ENCODE results near the gene KRT35. TPM values are rescaled to one million over a fixed set of nuclear protein-coding genes. Genes with fewer than 3 reads are reported as not detected.

KRT35 gene
- total and polyA plus RNA-seq, 2 donors = 0.05 to 0.21 TPM

GRCh38 chr17:41483991-41484826 is 3.3 kb upstream of the KRT35 start:
- 89% methylated on average over 7 of the region's 7 CpGs for WGBS
- H3K36me3 ChIP-seq (ENCODE audit: control insufficient read depth in 2 of 2, insufficient read depth in 2 of 2, low read length in 1 of 2) = no peaks in the 10 kb centered on the region
- no peaks in the 10 kb centered on the region for H3K27me3 ChIP-seq (ENCODE audit: control insufficient read depth in 2 of 2, insufficient read depth in 1 of 2, low read length in 1 of 2)
- H3K4me3 ChIP-seq (ENCODE audit: low read length in 2 of 2) = no peak overlapping the region
- H3K4me1 ChIP-seq (ENCODE audit: control insufficient read depth in 2 of 2, insufficient read depth in 2 of 2, low read length in 2 of 2) = no peaks in the 10 kb centered on the region
- no peaks in the 10 kb centered on the region for H3K9me3 ChIP-seq (ENCODE audit: control insufficient read depth in 2 of 2, insufficient read depth in 1 of 2, low read length in 1 of 2)
- no peak for DNase-seq (ENCODE audit: low read depth in 6 of 9, low spot score in 9 of 9)
- no peak overlapping the region for H3K27ac ChIP-seq (ENCODE audit: low read depth in 1 of 2, low read length in 1 of 2)

- Histone ChIP-seq H3K27me3 (ENCODE audit: control insufficient read depth in 2 of 2, insufficient read depth in 1 of 2, low read length in 1 of 2) (no peaks in the 10 kb centered on the region), H3K9me3 (ENCODE audit: control insufficient read depth in 2 of 2, insufficient read depth in 1 of 2, low read length in 1 of 2) (no peaks in the 10 kb centered on the region), H3K27ac (ENCODE audit: low read depth in 1 of 2, low read length in 1 of 2) (no peak overlapping the region), H3K4me1 (ENCODE audit: control insufficient read depth in 2 of 2, insufficient read depth in 2 of 2, low read length in 2 of 2) (no peaks in the 10 kb centered on the region), H3K36me3 (ENCODE audit: control insufficient read depth in 2 of 2, insufficient read depth in 2 of 2, low read length in 1 of 2) (no peaks in the 10 kb centered on the region), H3K4me3 (ENCODE audit: low read length in 2 of 2) (no peak overlapping the region)
- 95% methylated on average over 9 of the region's 9 CpGs for WGBS
- DNase-seq (ENCODE audit: low read depth in 6 of 9, low spot score in 9 of 9) = no peak
Measured at GRCh38 chr17:41483531-41483930, 2.6 kb upstream of the KRT35 start.

- WGBS = 97% methylated on average over 10 of the region's 10 CpGs
- Histone ChIP-seq H3K27me3 (ENCODE audit: control insufficient read depth in 2 of 2, insufficient read depth in 1 of 2, low read length in 1 of 2) (no peaks in the 10 kb centered on the region), H3K36me3 (ENCODE audit: control insufficient read depth in 2 of 2, insufficient read depth in 2 of 2, low read length in 1 of 2) (no peaks in the 10 kb centered on the region), H3K9me3 (ENCODE audit: control insufficient read depth in 2 of 2, insufficient read depth in 1 of 2, low read length in 1 of 2) (no peaks in the 10 kb centered on the region), H3K27ac (ENCODE audit: low read depth in 1 of 2, low read length in 1 of 2) (no peak overlapping the region), H3K4me3 (ENCODE audit: low read length in 2 of 2) (no peak overlapping the region), H3K4me1 (ENCODE audit: control insufficient read depth in 2 of 2, insufficient read depth in 2 of 2, low read length in 2 of 2) (no peaks in the 10 kb centered on the region)
- no peak for DNase-seq (ENCODE audit: low read depth in 6 of 9, low spot score in 9 of 9)
Measured at GRCh38 chr17:41480581-41480980, 370 bp downstream of the KRT35 start.

GRCh38 chr17:41480136-41480535 is 815 bp downstream of the KRT35 start:
- no peaks in the 10 kb centered on the region for H3K27me3 ChIP-seq (ENCODE audit: control insufficient read depth in 2 of 2, insufficient read depth in 1 of 2, low read length in 1 of 2)
- WGBS = 45% methylated on average over 2 of the region's 2 CpGs
- no peaks in the 10 kb centered on the region for H3K4me1 ChIP-seq (ENCODE audit: control insufficient read depth in 2 of 2, insufficient read depth in 2 of 2, low read length in 2 of 2)
- no peak overlapping the region for H3K4me3 ChIP-seq (ENCODE audit: low read length in 2 of 2)
- DNase-seq (ENCODE audit: low read depth in 6 of 9, low spot score in 9 of 9) = no peak
- no peaks in the 10 kb centered on the region for H3K9me3 ChIP-seq (ENCODE audit: control insufficient read depth in 2 of 2, insufficient read depth in 1 of 2, low read length in 1 of 2)
- no peak overlapping the region for H3K27ac ChIP-seq (ENCODE audit: low read depth in 1 of 2, low read length in 1 of 2)
- H3K36me3 ChIP-seq (ENCODE audit: control insufficient read depth in 2 of 2, insufficient read depth in 2 of 2, low read length in 1 of 2) = no peaks in the 10 kb centered on the region

GRCh38 chr17:41478237-41478636 is 2.7 kb downstream of the KRT35 start:
- H3K27me3 ChIP-seq (ENCODE audit: control insufficient read depth in 2 of 2, insufficient read depth in 1 of 2, low read length in 1 of 2) = peaks cover 0 to 2% of the 10 kb centered on the region in 2 donors
- no peak overlapping the region for H3K4me3 ChIP-seq (ENCODE audit: low read length in 2 of 2)
- no peaks in the 10 kb centered on the region for H3K4me1 ChIP-seq (ENCODE audit: control insufficient read depth in 2 of 2, insufficient read depth in 2 of 2, low read length in 2 of 2)
- no peak for DNase-seq (ENCODE audit: low read depth in 6 of 9, low spot score in 9 of 9)
- WGBS = 96% methylated on average over 8 of the region's 8 CpGs
- H3K36me3 ChIP-seq (ENCODE audit: control insufficient read depth in 2 of 2, insufficient read depth in 2 of 2, low read length in 1 of 2) = no peaks in the 10 kb centered on the region
- H3K27ac ChIP-seq (ENCODE audit: low read depth in 1 of 2, low read length in 1 of 2) = no peak overlapping the region
- no peaks in the 10 kb centered on the region for H3K9me3 ChIP-seq (ENCODE audit: control insufficient read depth in 2 of 2, insufficient read depth in 1 of 2, low read length in 1 of 2)

GRCh38 chr17:41476866-41477815 is 3.8 kb downstream of the KRT35 start:
- 95% methylated on average over 22 of the region's 22 CpGs for WGBS
- DNase-seq (ENCODE audit: low read depth in 6 of 9, low spot score in 9 of 9) = no peak
- no peak overlapping the region for H3K27ac ChIP-seq (ENCODE audit: low read depth in 1 of 2, low read length in 1 of 2)

GRCh38 chr17:41475421-41475820 is 5.5 kb downstream of the KRT35 start:
- Histone ChIP-seq H3K27ac (ENCODE audit: low read depth in 1 of 2, low read length in 1 of 2) (no peak overlapping the region), H3K27me3 (ENCODE audit: control insufficient read depth in 2 of 2, insufficient read depth in 1 of 2, low read length in 1 of 2) (peaks cover 0 to 2% of the 10 kb centered on the region in 2 donors), H3K4me1 (ENCODE audit: control insufficient read depth in 2 of 2, insufficient read depth in 2 of 2, low read length in 2 of 2) (no peaks in the 10 kb centered on the region), H3K4me3 (ENCODE audit: low read length in 2 of 2) (no peak overlapping the region), H3K36me3 (ENCODE audit: control insufficient read depth in 2 of 2, insufficient read depth in 2 of 2, low read length in 1 of 2) (no peaks in the 10 kb centered on the region), H3K9me3 (ENCODE audit: control insufficient read depth in 2 of 2, insufficient read depth in 1 of 2, low read length in 1 of 2) (no peaks in the 10 kb centered on the region)
- DNase-seq (ENCODE audit: low read depth in 6 of 9, low spot score in 9 of 9) = no peak
- WGBS = over 99% methylated on average over 4 of the region's 4 CpGs

More at GRCh38 chr17:41476866-41477815, 3.8 kb downstream of the KRT35 start:
- H3K9me3 ChIP-seq (ENCODE audit: control insufficient read depth in 2 of 2, insufficient read depth in 1 of 2, low read length in 1 of 2) = no peaks in the 10 kb centered on the region
- H3K4me1 ChIP-seq (ENCODE audit: control insufficient read depth in 2 of 2, insufficient read depth in 2 of 2, low read length in 2 of 2) = no peaks in the 10 kb centered on the region
- no peaks in the 10 kb centered on the region for H3K36me3 ChIP-seq (ENCODE audit: control insufficient read depth in 2 of 2, insufficient read depth in 2 of 2, low read length in 1 of 2)
- H3K4me3 ChIP-seq (ENCODE audit: low read length in 2 of 2) = no peak overlapping the region
- peaks cover 0 to 2% of the 10 kb centered on the region in 2 donors for H3K27me3 ChIP-seq (ENCODE audit: control insufficient read depth in 2 of 2, insufficient read depth in 1 of 2, low read length in 1 of 2)

- no peak for DNase-seq (ENCODE audit: low read depth in 6 of 9, low spot score in 9 of 9)
- WGBS = 88% methylated on average over 8 of the region's 8 CpGs
Measured at GRCh38 chr17:41474863-41475262, 6.1 kb downstream of the KRT35 start.

GRCh38 chr17:41468346-41468745 is 12.6 kb downstream of the KRT35 start:
- Histone ChIP-seq H3K27ac (ENCODE audit: low read depth in 1 of 2, low read length in 1 of 2) (no peak overlapping the region), H3K9me3 (ENCODE audit: control insufficient read depth in 2 of 2, insufficient read depth in 1 of 2, low read length in 1 of 2) (no peaks in the 10 kb centered on the region), H3K4me3 (ENCODE audit: low read length in 2 of 2) (no peak overlapping the region), H3K4me1 (ENCODE audit: control insufficient read depth in 2 of 2, insufficient read depth in 2 of 2, low read length in 2 of 2) (no peaks in the 10 kb centered on the region), H3K36me3 (ENCODE audit: control insufficient read depth in 2 of 2, insufficient read depth in 2 of 2, low read length in 1 of 2) (no peaks in the 10 kb centered on the region), H3K27me3 (ENCODE audit: control insufficient read depth in 2 of 2, insufficient read depth in 1 of 2, low read length in 1 of 2) (no peaks in the 10 kb centered on the region)
- DNase-seq (ENCODE audit: low read depth in 6 of 9, low spot score in 9 of 9) = no peak

More at GRCh38 chr17:41474863-41475262, 6.1 kb downstream of the KRT35 start:
- no peak overlapping the region for H3K27ac ChIP-seq (ENCODE audit: low read depth in 1 of 2, low read length in 1 of 2)
- no peaks in the 10 kb centered on the region for H3K4me1 ChIP-seq (ENCODE audit: control insufficient read depth in 2 of 2, insufficient read depth in 2 of 2, low read length in 2 of 2)
- H3K9me3 ChIP-seq (ENCODE audit: control insufficient read depth in 2 of 2, insufficient read depth in 1 of 2, low read length in 1 of 2) = no peaks in the 10 kb centered on the region
- no peaks in the 10 kb centered on the region for H3K36me3 ChIP-seq (ENCODE audit: control insufficient read depth in 2 of 2, insufficient read depth in 2 of 2, low read length in 1 of 2)
- no peak overlapping the region for H3K4me3 ChIP-seq (ENCODE audit: low read length in 2 of 2)
- H3K27me3 ChIP-seq (ENCODE audit: control insufficient read depth in 2 of 2, insufficient read depth in 1 of 2, low read length in 1 of 2) = peaks cover 0 to 2% of the 10 kb centered on the region in 2 donors

Measured in thymus (tissue), 11 donors.